HG03521 (cell line): ENCODE measurements around the gene GABBR1.

Source experiments
- ATAC-seq: cut with Tn5 transposase; IDR thresholded peaks from one replicate; pipeline ENCODE4 v1.9.1; 2021; ENCODE audit warnings: mild to moderate bottlenecking, moderate library complexity; ENCODE audit not compliant: unreplicated experiment

GABBR1 gene

DNA sequence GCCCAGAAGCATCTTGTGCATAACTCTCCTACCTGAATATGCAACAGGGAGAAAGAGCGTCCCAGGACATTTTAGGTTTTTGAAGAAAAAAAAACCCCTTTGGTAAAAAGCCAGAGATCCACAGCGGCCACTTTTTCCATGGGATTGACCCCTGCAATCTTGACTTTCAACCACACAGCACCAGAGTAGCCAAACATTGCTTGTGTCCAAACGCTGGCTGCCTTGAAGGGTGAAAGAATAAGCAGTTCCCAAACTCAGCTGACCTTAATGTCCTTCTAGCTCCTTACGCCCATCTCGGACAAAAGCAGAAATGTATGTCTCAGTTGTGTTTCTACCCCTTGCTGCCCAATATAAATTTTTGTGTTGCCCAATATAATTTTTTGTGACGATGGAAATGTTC, 22.7 kb upstream of the GABBR1 start:
- no peak for ATAC-seq

DNA sequence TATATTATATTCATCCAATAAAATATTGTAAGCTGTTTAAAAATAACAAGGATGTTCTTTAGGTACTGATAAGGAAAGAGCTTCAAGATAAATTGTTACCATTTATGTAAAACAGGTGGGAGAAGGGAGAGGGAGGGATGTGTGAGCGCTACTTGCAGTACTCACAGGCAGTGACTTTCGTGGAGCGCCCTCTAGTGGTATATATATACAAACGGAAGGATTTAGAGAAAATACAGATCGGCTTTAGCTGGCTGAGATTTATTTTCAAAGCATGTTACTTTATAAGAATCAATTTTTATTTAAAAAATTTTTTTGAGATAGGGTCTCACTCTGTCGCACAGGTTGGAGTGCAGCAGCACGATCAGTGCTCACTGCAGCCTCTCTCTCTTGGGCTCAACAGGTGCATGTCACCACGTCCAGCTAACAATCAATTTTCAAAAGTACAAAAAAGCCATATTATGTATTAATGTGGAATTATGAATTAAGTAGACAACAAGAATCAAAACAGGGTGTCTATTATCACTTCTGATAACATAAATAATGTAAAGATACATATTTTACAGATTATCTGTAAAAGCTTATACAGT, 20.6 kb upstream of the GABBR1 start:
- no peak for ATAC-seq

DNA sequence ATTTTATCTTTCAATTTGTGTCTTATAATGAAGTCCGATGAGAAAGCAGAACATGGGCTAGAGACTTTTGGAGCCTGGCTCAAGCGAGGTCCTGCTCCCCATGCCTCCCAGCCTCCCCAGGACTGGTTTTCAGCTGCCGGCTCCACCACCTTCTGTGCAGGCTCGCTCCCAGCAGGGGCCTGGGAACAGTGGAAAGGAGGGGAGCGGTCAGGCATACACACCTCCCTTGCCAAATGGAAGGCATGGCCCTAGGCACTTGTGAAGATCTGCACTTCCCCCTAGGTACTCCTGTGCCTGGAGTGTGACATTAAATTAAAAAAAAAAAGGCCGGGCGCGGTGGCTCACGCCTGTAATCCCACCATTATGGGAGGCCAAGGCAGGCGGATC, 19.2 kb upstream of the GABBR1 start:
- no peak for ATAC-seq

DNA sequence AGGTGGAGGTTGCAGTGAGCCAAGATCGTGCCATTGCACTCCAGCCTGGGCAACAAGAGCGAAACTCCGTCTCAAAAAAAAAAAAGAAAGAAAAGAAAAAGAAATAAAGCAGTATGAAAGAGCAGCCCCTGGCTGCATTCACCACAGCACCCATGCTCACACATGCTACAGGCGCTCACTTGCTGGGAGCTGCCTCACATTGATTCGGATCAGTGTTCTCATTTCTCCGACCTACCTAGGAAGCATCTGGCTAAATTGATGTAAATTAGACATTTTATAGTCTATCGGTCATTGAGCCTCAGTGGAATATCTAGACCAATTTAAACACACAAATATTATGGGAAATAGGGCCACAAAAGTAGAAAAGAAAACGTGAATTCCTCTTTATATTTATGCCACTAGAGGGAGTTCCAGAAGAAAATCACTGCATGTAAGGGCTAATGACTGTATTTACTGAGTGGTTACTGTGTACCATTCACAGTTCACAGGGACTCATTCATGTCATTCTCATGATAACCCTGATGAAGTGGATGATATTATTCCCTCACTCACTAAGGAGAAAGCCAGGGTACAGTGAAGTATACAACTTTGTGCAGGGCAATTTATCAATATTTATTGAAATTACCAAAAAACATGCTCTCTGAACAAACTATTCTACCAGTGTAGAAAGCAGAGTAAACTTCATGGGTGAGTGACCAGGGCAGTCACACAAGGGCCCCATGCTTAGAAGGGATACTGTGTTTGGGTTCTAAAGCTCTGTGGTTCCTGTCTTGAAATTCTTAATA, 18.6 kb upstream of the GABBR1 start:
- no peak for ATAC-seq

DNA sequence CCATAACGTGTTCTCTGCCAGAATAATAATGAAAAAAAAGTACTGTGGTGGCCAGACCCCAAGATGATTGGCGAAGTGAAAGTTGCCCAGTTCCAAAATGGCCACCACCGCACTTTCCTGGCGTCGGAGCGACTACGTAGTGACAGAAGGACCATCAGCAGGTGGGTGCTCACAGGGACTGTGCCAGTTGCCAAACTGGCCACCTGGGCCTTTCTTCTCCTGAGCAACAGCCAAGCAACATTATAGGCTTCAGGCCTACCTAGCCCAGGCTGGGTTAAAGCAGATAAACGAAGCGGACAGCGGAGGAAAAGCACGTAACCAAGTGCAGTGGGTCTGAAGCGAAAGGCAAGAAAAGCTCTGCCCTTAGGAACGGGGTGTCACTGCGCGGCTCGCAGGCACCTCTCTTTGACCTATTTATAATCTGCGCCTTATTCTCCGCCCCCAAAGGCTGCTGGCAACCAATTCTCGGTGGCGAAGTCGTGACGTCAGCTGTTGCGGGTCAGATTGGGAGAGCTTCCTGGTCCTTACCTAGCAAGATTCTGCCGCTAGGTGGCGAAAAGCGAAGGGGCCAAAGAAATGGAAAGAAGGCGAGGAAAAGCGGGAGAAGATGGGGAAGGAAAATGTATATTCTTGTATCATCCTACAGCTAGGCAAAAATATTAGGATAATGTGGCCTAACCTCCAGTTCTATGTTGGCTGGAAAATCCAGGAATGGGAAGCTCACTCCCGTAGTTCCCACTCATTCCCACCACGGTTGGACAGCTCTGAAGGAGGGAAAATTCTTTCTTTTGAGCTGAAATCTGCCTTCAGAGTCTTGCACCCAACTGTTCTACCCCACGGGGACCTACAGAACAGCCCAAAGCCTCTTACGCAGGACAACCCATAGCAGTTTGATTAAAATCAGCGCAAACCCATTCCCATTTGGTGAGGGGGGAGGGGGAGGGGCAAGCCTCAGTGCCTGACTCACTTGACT, 17.0 kb upstream of the GABBR1 start:
- peak; percentile 94 for ATAC-seq

DNA sequence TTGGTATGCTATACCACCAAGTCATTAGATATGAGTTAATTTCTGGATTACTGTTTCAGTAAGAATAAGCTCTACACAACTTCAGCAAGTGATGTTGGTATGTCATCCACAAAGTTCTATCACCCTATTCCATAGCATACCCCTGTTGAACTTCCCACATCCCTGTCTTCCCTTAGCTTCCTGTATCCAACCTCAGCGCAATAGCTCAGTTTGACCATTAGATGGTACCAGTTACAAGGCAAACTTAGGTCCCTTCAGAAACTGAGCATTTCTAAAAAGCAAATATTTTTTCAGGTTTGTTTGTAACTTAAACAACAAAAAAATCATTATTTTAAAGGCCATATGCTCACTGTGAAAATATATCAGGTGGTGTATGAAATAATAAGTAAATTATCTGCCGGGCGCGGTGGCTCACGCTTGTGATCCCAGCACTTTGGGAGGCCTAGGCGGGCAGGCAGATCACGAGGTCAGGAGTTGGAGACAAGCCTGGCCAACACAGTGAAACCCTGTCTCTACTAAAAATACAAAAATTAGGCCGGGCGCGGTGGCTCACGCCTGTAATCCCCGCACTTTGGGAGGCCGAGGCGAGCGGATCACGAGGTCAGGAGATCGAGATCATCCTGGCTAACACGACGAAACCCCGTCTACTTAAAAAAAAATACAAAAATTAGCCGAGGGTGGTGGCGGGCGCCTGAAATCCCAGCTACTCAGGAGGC, 15.1 kb upstream of the GABBR1 start:
- no peak for ATAC-seq

DNA sequence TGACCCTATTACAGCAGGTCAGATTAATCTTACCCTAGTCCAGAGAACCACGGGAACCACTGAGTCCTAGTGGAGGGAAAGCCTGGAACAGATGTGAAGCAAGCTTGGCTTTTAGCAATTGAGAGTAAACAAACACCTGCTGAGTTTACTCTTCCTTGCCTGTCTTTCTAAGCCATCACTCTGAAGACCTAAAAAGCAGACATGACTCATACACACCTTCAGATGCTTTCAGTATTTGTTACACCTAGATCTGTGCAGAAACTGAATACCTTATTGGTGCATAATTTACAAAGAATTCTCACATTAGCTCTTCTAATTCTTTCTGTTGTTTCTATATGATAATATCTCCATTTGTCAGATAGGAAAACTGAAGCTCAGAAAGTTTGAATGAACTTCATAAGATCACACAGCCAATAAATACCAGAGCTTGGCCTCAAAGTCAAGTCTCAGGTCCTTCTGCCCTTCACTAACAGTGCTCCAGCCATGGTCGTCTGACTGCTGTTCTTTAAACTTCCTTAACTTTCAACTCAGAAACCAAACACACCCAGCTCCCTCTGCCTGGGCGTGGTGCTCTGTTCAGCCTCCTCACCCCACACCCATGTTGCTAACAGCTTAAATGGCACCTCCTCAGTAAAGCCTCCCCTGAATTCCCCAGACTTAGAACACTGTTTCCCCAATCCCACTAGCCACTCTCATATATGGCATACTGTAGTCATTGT, 8.6 kb upstream of the GABBR1 start:
- ATAC-seq, result no peak

DNA sequence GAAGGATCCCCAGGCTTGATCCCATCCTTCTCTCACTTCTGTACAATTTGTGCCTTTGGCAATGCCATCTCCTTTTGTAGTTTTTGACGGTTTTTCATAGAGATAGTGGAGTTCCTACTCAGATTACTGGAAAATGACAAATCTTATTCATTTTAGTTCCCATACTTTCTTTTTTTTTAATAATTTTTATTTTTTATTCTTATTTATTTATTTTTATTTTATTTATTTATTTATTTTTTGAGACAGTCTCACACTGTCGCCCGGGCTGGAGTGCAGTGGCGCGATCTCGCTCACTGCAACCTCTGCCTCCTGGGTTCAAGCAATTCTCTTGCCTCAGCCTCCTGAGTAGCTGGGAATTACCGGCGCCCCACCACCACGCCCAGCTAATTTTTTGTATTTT, 4.3 kb upstream of the GABBR1 start:
- ATAC-seq, result no peak

DNA sequence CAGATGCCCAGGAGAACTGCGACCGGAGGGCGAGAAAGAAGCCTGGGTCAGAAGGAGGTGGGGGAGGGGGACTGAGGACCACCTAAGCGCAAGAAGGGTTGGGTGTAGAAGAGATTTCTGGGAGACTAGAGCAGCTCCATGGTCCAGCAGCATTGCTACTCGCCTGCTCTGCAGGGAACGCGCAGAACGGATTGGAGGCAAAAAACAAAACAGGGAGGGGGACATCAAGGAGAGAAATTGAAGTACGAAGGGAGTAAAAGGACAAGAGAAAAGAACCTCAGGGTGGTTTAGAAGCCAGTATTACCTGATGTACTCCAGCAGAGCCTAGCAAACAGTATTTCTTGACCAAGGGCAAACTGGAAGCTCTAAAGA, 537 bp upstream of the GABBR1 start:
- ATAC-seq, result no peak

DNA sequence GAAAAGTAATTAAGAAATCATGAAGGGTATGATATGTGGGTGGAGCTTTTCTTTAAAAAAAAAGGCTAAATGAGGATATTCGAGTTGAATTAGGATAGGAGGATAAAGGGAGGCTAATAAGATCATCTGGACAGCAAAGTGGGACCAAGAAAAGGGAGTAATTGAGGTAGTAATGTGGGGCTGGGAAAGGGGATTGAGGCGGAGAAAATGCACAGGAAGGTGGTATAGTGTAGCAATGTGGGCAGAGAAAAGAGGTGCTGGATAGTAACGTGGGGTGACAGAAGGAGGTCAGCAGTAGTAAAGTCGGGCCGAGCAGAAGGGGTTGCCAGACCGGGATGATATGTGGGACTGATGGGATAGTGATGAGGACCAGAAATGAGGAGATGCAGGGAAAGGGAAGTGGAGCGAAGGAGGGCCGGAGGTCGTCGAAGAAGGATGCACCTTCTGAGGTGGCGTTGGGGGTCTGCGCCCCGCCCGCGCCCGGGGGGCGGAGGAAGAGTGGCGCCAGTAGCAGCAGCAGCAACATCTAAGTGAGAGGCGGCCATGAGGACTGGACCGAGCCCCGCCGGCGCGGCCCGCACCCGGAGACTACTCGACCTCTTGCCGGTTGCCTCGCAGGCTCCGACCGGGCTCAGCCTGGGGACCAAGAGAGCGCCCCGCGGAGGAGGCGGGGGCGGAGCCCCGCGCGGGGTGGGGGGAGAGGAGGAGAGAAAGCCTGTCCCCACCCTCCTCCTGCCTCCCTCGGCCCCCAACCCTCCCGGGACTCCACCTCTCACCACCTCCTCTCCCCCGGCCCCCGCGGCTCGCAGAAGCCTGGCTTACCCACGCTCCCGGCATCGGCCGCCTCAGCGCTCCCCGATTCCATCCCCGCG, 887 bp downstream of the GABBR1 start:
- ATAC-seq, result peak; percentile 28

DNA sequence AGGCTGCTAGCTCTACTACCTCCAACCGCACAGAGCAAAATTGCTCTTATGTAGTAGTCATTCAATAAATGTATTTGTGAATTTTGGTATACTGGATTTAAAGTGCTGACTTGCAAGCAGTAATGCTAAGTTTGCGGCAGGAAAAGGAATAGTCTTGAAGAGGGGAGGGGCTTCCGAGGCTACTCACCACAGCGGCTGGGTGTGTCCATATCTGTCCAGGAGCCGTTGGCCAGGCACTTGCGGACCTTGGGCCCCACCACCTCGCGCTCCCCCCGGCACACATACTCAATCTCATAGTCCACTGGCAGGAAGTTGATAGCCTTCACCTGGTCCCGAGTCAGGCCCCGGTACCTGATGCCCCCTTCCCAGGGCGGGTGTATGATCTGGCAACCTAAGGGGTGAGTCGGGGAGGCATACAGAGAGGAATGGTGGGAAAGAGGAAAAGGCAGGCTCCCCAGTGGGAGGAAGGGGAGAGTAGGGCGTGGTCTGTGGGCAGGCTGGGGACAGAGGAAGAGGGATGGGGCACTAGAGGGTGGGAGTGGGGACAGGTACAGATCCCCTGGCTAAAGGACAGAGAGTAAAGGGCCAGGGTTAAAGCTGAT, 1.7 kb downstream of the GABBR1 start:
- ATAC-seq, result no peak

DNA sequence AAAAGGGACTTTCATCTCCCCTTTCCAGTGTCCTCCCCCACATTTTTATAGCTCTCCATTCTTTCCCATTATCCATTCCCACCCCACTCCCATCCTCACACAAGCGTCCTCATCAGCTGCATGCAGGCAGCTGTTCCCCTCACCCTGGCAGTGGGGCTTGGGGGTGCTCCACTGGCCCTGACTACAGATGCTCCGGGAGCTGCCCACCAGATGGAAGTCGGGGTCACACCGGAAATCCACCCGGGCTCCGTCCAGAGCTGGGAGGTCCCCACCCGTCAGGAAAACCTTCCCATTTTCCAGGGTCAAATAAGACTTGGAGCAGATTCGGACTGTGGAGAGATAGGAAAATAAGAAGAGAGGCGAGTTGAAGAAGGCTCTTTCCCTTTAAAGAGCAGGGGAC, 2.7 kb downstream of the GABBR1 start:
- no peak for ATAC-seq

DNA sequence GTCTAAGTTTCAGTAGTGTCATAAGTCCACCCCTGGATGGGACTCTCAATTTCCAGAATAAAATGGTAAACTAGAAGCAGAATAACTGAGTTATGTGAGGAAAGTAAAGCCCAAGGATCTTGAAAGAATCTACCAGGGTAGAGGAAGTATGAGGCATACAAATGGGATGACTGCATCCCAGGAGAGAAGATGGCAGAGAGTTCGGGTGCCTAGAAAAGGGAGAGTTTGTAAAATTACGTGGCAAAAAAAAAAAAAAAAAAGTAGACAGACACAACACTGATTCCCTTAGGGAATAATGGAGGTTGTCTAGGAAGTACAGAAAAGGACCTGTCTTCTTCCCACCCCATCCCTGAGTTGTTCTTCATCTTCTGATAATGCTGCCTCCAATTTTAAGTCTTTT, 3.4 kb downstream of the GABBR1 start:
- ATAC-seq, result no peak

DNA sequence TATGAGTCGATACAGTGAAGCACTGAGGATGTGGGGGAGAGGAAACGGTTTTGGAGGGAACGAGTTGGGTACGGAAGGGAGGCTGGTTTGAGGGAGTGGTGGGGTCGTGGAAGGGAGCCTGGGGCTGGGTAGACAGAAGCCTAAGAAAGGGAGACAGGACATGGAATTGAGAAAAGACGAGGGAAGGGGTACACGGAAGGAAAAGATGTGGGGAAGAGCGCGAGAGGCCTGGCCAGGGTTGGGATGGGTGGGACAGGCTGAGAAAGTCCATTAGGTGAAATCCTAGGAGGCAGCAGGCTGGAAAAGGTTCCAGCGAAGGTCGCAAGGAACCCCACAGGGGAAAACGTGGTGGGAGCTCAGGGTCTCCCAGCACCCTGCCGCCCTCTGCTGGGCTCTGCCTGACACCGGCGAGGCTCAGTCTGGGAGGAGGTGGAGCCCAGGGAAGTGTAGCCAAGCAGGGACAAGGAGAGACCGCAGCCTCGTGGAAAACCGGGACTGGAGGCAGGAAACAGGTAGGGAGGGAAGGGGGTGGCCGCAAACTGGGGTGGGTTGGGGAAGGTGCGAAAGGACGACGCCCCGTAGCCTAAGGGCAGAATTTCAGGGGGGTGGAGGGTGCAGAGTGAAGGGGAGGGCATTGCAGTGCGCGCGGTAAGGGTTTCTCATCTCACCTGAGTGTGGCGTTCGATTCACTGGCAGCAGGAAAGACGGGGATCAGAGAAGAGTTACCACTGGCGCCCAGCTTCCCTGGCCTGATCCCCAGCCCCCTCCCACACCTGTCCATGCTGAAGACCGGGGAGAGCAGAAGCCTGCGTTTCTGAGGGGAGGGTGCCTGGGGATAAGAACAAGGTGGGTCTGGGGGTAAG, 4.3 kb downstream of the GABBR1 start:
- ATAC-seq, result no peak

DNA sequence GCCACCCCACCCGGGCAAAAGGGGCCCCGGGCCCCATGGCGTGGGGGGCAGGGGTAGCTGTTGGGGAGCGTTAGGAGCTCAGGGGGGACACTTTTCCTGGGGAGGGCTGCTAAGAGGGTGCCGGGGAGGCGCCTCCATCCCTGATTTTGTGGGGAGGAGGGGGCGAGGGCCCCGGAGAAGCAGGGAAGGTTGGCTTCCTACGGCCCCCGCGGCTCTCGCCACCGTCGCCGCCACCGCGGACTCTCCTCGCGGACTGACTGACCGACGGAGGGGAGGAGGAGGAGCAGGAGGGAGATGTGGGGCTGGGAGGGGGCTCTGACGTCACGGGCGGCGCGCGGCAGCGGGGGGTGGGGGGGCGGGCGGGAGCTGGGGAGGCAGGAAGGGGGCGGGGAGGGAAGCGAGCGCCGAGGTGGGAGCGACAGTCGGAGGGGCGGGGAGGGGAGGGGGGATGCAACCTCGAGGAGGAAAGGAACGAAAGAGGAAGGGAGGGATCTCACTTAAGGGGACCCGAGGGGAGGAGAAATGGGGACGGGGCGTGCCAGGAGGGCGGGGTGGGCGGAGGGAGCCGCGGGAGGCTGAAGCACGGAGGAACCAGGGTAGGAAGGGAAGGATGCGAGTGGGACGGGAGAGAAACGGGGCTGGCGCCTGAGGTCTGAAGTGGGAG, 5.1 kb downstream of the GABBR1 start:
- no peak for ATAC-seq

DNA sequence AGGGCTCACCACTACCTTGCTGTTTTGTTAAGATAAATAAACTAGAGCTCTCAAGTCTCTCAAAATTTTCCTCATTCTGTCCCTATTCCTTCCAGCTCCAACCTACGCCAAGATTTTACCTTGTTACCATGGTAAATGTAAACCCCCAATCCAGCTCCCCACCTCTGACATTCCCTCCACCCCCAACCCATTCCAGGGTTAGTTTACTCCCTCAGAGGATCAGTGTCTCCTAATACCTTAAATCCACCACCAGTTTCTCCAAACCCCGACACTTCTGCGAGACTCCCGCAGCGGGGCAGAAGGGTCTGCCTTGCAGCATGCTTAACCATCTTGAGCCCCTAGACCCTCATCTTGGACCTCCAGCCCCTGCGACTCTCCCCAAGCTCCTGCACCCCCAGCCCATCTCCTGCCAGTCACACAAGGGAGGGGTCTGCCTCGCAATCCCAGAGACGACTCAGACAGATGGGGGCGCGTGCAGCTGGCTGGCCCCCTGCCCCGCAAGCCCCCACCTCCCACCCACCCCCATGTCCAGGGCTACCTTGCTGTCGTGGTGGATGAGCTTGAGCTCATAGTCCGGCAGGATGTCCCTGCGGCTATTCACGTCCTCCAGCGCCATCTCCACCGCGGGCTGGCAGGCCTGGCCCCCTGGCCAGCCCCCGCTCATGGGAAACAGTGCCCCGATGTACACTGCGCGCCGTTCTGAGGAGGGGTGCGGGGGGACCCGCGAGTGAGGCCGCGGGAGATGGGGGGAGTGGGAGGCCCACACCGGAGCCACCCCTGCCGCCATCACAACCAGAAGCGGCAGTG, 5.8 kb downstream of the GABBR1 start:
- no peak for ATAC-seq
